K562 (cell line): Measurements from ENCODE around the gene SLC39A3. TPM values are rescaled to one million over a fixed set of nuclear protein-coding genes. Genes with fewer than 3 reads are reported as not detected.

Experiments used
- BRCA1 ChIP-seq, 2 experiments: fragments of 450-650 bp in 1 of 2; sonication (generic) in 1 of 2; formaldehyde crosslinking in 1 of 2; IDR thresholded peaks; 2 replicates each; pipeline versions ENCODE4 v1.5.0 to v1.6.1; 2017 to 2020; ENCODE audit warnings: mild to moderate bottlenecking in 1 of 2, missing genetic modification reagents in 1 of 2
- ELF2 ChIP-seq: fragments of 250-450 bp; sonication (Bioruptor Pico); IDR thresholded peaks from 2 replicates; pipeline ENCODE4 v1.5.0; 2021; ENCODE audit warnings: mild to moderate bottlenecking
- GATA2 ChIP-seq: sonication (generic); formaldehyde crosslinking; IDR thresholded peaks from 2 replicates; pipeline ENCODE4 v1.4.0; 2020; ENCODE audit warnings: mild to moderate bottlenecking, missing genetic modification reagents
- GATAD2A ChIP-seq: fragments of 450-650 bp; IDR thresholded peaks from 2 replicates; pipeline ENCODE4 v1.6.1; 2017
- IFI16 ChIP-seq: fragments of 250-450 bp; sonication (Bioruptor Pico); IDR thresholded peaks from 2 replicates; pipeline ENCODE4 v2.1.2; 2022; ENCODE audit warnings: mild to moderate bottlenecking, inconsistent platforms
- MAFF ChIP-seq: IDR thresholded peaks from 2 replicates; pipeline ENCODE4 v1.6.1; 2012; ENCODE audit warnings: low read length, improper control_type of control experiment
- NFATC3 ChIP-seq: fragments of 450-650 bp; IDR thresholded peaks from 2 replicates; pipeline ENCODE4 v1.6.1; 2017; ENCODE audit warnings: mild to moderate bottlenecking
- NRF1 ChIP-seq, 2 experiments: fragments of 450-650 bp; IDR thresholded peaks in 1 of 2; conservative IDR thresholded peaks in 1 of 2; 2 replicates each; pipeline ENCODE4 v1.6.1; 2014; ENCODE audit warnings: mild to moderate bottlenecking in 2 of 2
- PHB ChIP-seq: fragments of 250-450 bp; sonication (Bioruptor Pico); IDR thresholded peaks from 2 replicates; pipeline ENCODE4 v1.5.0; 2021
- PRMT5 ChIP-seq: sonication (generic); formaldehyde crosslinking; IDR thresholded peaks from 2 replicates; pipeline ENCODE4 v1.5.0; 2020; ENCODE audit warnings: missing genetic modification reagents
- RFX7 ChIP-seq: fragments of 250-450 bp; sonication (Bioruptor Pico); IDR thresholded peaks from 2 replicates; pipeline ENCODE4 v1.5.1; 2021; ENCODE audit warnings: mild to moderate bottlenecking
- SIN3A ChIP-seq, 2 experiments: fragments of 150-350 bp in 1 of 2; IDR thresholded peaks; 2 replicates each; pipeline ENCODE4 v1.6.1; 2011 to 2016; ENCODE audit warnings: borderline replicate concordance in 2 of 2, low read depth in 2 of 2, low read length in 2 of 2, mild to moderate bottlenecking in 2 of 2, moderate library complexity in 2 of 2; ENCODE audit not compliant: control insufficient read depth in 1 of 2
- SMARCA4 ChIP-seq: fragments of 450-650 bp; IDR thresholded peaks from 2 replicates; pipeline ENCODE4 v1.6.1; 2016
- ZNF217 ChIP-seq: sonication (generic); formaldehyde crosslinking; IDR thresholded peaks from 2 replicates; pipeline ENCODE4 v1.8.0; 2022; ENCODE audit warnings: mild to moderate bottlenecking, missing genetic modification reagents
- ZNF551 ChIP-seq: fragments of 250-450 bp; sonication (Bioruptor Pico); IDR thresholded peaks from 2 replicates; pipeline ENCODE4 v1.5.0; 2021; ENCODE audit warnings: mild to moderate bottlenecking, moderate library complexity
- ZNF57 ChIP-seq: fragments of 450-650 bp; formaldehyde crosslinking; IDR thresholded peaks from 2 replicates; pipeline ENCODE4 v1.4.0; 2020; ENCODE audit warnings: mild to moderate bottlenecking, moderate library complexity
- ZNF785 ChIP-seq: fragments of 250-450 bp; sonication (Bioruptor Pico); IDR thresholded peaks from 2 replicates; pipeline ENCODE4 v1.4.0; 2020; ENCODE audit warnings: mild to moderate bottlenecking
- ZSCAN29 ChIP-seq: fragments of 450-650 bp; IDR thresholded peaks from 2 replicates; pipeline ENCODE4 v1.6.1; 2017
- ZSCAN32 ChIP-seq: fragments of 450-650 bp; formaldehyde crosslinking; IDR thresholded peaks from 2 replicates; pipeline ENCODE4 v1.4.0; 2020; ENCODE audit warnings: mild to moderate bottlenecking, moderate library complexity
- polyA plus RNA-seq, 8 experiments: library from polyadenylated mRNA; depleted of rRNA in 4 of 8; stranded (reverse) in 5 of 8; unstranded in 3 of 8; fragments of >200 nt; fragmentation: Nextera tagmentation in 2 of 8; fragmentation: Illumina TruSeq in 1 of 8; extraction: Ambion mirVana in 2 of 8; extraction: Trizol in 1 of 8; gene quantifications; 2 replicates each; pipeline versions ENCODE4 v1.2.1 to v1.2.3, GENCODE V29; 2011 to 2014; ENCODE audit warnings: inconsistent platforms in 1 of 8, missing spikeins in 1 of 8
- total RNA-seq, 7 experiments: library from RNA; depleted of rRNA in 6 of 7; stranded (reverse); fragments of >200 nt in 6 of 7; fragmentation: Illumina TruSeq in 2 of 7; extraction: Trizol in 2 of 7; gene quantifications; 2 replicates each; pipeline versions ENCODE4 v1.2.1 to v1.2.3, GENCODE V29; 2011 to 2021; ENCODE audit warnings: low replicate concordance in 1 of 7
- TF ChIP-seq, protein P1 (sequence below), 3 experiments: fragments of 200-800 bp in 1 of 3; sonication (Bioruptor generic) in 1 of 3; sonication (generic) in 1 of 3; formaldehyde crosslinking in 1 of 3; IDR thresholded peaks; 2 replicates each; pipeline versions ENCODE4 v1.6.1 to v1.8.0; 2016 to 2022; ENCODE audit warnings: mild to moderate bottlenecking in 2 of 3, missing compliant biosample characterization in 2 of 3, missing genetic modification characterization in 2 of 3, missing genetic modification reagents in 1 of 3
- TF ChIP-seq, protein P2 (sequence below): fragments of 450-650 bp; IDR thresholded peaks from 2 replicates; pipeline ENCODE4 v1.6.1; 2017; ENCODE audit warnings: antibody characterized with exemption
- TF ChIP-seq, protein P3 (sequence below): fragments of 250-450 bp; sonication (Bioruptor Pico); IDR thresholded peaks from 2 replicates; pipeline ENCODE4 v1.8.0; 2021; ENCODE audit warnings: moderate library complexity, mild to moderate bottlenecking, inconsistent platforms
- TF ChIP-seq, protein P4 (sequence below): fragments of 450-650 bp; IDR thresholded peaks from 2 replicates; pipeline ENCODE4 v1.6.1; 2017; ENCODE audit warnings: mild to moderate bottlenecking, moderate library complexity
- TF ChIP-seq, protein P5 (sequence below): fragments of 250-450 bp; sonication (Bioruptor Pico); IDR thresholded peaks from 2 replicates; pipeline ENCODE4 v1.4.0; 2020; ENCODE audit warnings: borderline replicate concordance

The SLC39A3 gene
- total and polyA plus RNA-seq, 9 of the 15 experiments (the other 6 are each of a cell fraction or from before 2014, with no cell fraction given), result 2.3 to 215 (median 127) TPM

DNA sequence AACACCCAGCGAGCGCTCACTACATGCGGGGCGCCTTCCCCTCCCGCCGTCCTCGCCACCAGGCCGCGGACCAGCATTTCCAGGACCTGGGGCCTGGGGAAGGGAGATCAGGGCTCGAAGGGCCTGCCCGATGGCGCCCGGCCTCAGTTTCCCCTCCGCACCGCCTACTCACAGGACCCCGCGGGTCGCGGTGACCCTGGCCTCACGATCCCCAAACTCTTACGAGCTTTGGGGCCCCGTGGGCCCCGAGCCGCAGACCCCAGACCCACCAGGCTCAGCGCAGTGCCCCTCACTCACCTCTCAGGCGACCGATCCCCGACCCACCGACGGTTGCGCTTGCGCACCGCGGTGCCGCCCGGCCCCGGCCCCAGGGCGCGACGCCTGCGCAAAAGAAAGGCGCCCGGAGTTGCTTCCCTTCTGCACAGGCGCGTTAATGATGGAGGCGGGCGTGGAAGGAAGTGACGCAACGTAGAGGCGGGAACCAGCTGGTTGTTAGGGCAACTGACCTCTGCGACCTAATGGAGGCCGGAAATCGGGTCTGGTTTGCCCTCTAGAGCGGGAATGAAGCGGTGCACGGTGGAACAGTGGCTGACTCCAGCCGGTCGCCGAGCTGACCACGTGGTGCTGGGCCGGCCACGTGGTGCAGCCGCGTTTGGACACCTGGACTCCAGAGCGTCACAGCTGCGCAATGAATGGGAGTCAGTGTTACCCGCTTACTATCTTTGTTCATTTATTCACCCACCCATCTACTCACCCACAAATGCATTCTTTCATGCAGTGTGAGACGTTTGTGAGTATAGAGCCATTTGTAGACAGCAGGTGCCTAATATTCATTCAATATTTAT is 43.3 kb upstream of the SLC39A3 start, which contains the start of gene SGTA (continued):
- TF ChIP-seq, protein P1, sequence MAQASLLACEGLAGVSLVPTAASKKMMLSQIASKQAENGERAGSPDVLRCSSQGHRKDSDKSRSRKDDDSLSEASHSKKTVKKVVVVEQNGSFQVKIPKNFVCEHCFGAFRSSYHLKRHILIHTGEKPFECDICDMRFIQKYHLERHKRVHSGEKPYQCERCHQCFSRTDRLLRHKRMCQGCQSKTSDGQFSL (CRISPR knock-in tag; IDR thresholded peaks at IDR 0.05), result peak; percentile 89
- TF ChIP-seq, protein P1 (tag; IDR thresholded peaks at IDR 0.05), result no peak
- TF ChIP-seq, protein P2, sequence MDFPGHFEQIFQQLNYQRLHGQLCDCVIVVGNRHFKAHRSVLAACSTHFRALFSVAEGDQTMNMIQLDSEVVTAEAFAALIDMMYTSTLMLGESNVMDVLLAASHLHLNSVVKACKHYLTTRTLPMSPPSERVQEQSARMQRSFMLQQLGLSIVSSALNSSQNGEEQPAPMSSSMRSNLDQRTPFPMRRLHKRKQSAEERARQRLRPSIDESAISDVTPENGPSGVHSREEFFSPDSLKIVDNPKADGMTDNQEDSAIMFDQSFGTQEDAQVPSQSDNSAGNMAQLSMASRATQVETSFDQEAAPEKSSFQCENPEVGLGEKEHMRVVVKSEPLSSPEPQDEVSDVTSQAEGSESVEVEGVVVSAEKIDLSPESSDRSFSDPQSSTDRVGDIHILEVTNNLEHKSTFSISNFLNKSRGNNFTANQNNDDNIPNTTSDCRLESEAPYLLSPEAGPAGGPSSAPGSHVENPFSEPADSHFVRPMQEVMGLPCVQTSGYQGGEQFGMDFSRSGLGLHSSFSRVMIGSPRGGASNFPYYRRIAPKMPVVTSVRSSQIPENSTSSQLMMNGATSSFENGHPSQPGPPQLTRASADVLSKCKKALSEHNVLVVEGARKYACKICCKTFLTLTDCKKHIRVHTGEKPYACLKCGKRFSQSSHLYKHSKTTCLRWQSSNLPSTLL, result no peak
- TF ChIP-seq, protein P3, sequence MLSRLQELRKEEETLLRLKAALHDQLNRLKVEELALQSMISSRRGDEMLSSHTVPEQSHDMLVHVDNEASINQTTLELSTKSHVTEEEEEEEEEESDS (CRISPR knock-in tag), result no peak
- no peak for TF ChIP-seq ZNF57 (CRISPR knock-in tag)
- no peak for TF ChIP-seq SMARCA4
- peak; percentile 99 for TF ChIP-seq NRF1 (conservative IDR thresholded peaks at IDR 0.05 in 1 of 2, IDR thresholded peaks at IDR 0.05 in 1 of 2)
- no peak for TF ChIP-seq PRMT5 (CRISPR knock-in tag)
- no peak for TF ChIP-seq GATAD2A
- TF ChIP-seq ZNF551 (CRISPR knock-in tag), result no peak
- no peak for TF ChIP-seq ZSCAN29
- TF ChIP-seq GATA2 (CRISPR knock-in tag), result no peak
- no peak for TF ChIP-seq BRCA1 (IDR thresholded peaks at IDR 0.05)
- no peak for TF ChIP-seq BRCA1 (CRISPR knock-in tag; IDR thresholded peaks at IDR 0.05)
- peak; percentile 88 to 89; a peak in 2 of 4 replicates for TF ChIP-seq SIN3A (IDR thresholded peaks at IDR 0.05; ENCODE audit: borderline replicate concordance in 2 of 2, control insufficient read depth in 1 of 2, low read depth in 2 of 2, low read length in 2 of 2)
- TF ChIP-seq, protein P4, sequence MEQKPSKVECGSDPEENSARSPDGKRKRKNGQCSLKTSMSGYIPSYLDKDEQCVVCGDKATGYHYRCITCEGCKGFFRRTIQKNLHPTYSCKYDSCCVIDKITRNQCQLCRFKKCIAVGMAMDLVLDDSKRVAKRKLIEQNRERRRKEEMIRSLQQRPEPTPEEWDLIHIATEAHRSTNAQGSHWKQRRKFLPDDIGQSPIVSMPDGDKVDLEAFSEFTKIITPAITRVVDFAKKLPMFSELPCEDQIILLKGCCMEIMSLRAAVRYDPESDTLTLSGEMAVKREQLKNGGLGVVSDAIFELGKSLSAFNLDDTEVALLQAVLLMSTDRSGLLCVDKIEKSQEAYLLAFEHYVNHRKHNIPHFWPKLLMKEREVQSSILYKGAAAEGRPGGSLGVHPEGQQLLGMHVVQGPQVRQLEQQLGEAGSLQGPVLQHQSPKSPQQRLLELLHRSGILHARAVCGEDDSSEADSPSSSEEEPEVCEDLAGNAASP, result no peak
- TF ChIP-seq IFI16 (CRISPR knock-in tag), result no peak
- no peak for TF ChIP-seq PHB (CRISPR knock-in tag)
- TF ChIP-seq, protein P5, sequence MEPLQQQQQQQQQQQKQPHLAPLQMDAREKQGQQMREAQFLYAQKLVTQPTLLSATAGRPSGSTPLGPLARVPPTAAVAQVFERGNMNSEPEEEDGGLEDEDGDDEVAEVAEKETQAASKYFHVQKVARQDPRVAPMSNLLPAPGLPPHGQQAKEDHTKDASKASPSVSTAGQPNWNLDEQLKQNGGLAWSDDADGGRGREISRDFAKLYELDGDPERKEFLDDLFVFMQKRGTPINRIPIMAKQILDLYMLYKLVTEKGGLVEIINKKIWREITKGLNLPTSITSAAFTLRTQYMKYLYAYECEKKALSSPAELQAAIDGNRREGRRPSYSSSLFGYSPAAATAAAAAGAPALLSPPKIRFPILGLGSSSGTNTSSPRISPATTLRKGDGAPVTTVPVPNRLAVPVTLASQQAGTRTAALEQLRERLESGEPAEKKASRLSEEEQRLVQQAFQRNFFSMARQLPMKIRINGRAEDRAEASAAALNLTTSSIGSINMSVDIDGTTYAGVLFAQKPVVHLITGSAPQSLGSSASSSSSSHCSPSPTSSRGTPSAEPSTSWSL (CRISPR knock-in tag), result no peak
- no peak for TF ChIP-seq ZNF217 (CRISPR knock-in tag)
- no peak for TF ChIP-seq NFATC3
- peak; percentile 73; the same call in 1 of the 2 replicates for TF ChIP-seq RFX7
- TF ChIP-seq ZNF785 (CRISPR knock-in tag), result no peak
- TF ChIP-seq ZSCAN32, result no peak
- no peak for TF ChIP-seq ELF2 (CRISPR knock-in tag)
- TF ChIP-seq MAFF, result no peak
